HG03045 (cell line): Measurements from ENCODE around the gene WRAP53.
"Not testable (repeated sequence)": the region's sequence is repeated elsewhere in the genome, so short reads cannot be mapped to it uniquely, and the experiment has no call there.

Experiments used
- ATAC-seq: cut with Tn5 transposase; IDR thresholded peaks from one replicate; pipeline ENCODE4 v1.9.1; 2021; ENCODE audit warnings: mild to moderate bottlenecking, moderate library complexity; ENCODE audit not compliant: unreplicated experiment

Gene WRAP53

GRCh38 chr17:7687908-7688807 lies at the start of gene WRAP53:
Gene WRAP53, plus strand, starts transcription at chr17:7688477. Its CDS starts 172 bp downstream, at chr17:7688649.
- peak; percentile 67 for ATAC-seq

- no peak for ATAC-seq
These were observed 47.5 kb upstream of the WRAP53 start for GRCh38 chr17:7640783-7641182.

- ATAC-seq = not testable (repeated sequence)
These were observed 46.6 kb upstream of the WRAP53 start for GRCh38 chr17:7641635-7642034.

- no peak for ATAC-seq
These were observed 43.5 kb upstream of the WRAP53 start for GRCh38 chr17:7644775-7645174.

- ATAC-seq = no peak
These were observed 41.8 kb upstream of the WRAP53 start for GRCh38 chr17:7646457-7646856.

- ATAC-seq = no peak
These were observed 41.3 kb upstream of the WRAP53 start for GRCh38 chr17:7647018-7647417.

GRCh38 chr17:7650509-7651096 lies 37.7 kb upstream of the WRAP53 start, which contains the start of gene ATP1B2:
Gene ATP1B2, plus strand, starts transcription at chr17:7650926. Its CDS starts 593 bp downstream, at chr17:7651519.
- peak; percentile 54 for ATAC-seq

- no peak for ATAC-seq
These were observed 37.1 kb upstream of the WRAP53 start for GRCh38 chr17:7651097-7651664.

GRCh38 chr17:7651665-7652387 lies 36.5 kb upstream of the WRAP53 start:
- no peak for ATAC-seq

GRCh38 chr17:7652388-7653356 lies 35.6 kb upstream of the WRAP53 start:
- no peak for ATAC-seq

GRCh38 chr17:7654832-7655540 lies 33.3 kb upstream of the WRAP53 start:
- no peak for ATAC-seq

GRCh38 chr17:7655541-7655840 lies 32.8 kb upstream of the WRAP53 start:
- ATAC-seq = no peak

GRCh38 chr17:7656958-7657609 lies 31.2 kb upstream of the WRAP53 start:
- ATAC-seq = no peak

GRCh38 chr17:7667656-7668406 lies 20.4 kb upstream of the WRAP53 start:
- ATAC-seq = no peak

GRCh38 chr17:7668482-7668881 lies 19.8 kb upstream of the WRAP53 start:
- no peak for ATAC-seq

- no peak for ATAC-seq
These were observed 15.0 kb upstream of the WRAP53 start for GRCh38 chr17:7673239-7673638.

- ATAC-seq = no peak
These were observed 13.3 kb upstream of the WRAP53 start for GRCh38 chr17:7674934-7675333.

GRCh38 chr17:7676533-7676932 lies 11.7 kb upstream of the WRAP53 start:
- ATAC-seq = no peak
